GM21367 (cell line): ENCODE measurements around the gene LMO2.
"Not testable (repeated sequence)": the region's sequence is repeated elsewhere in the genome, so short reads cannot be mapped to it uniquely, and the experiment has no call there.

Experiments used
- ATAC-seq: cut with Tn5 transposase; IDR thresholded peaks from one replicate; pipeline ENCODE4 v1.9.1; 2021; ENCODE audit not compliant: unreplicated experiment

The LMO2 gene

GRCh38 chr11:33891714-33892327 is at the start of gene LMO2:
Gene LMO2, minus strand, starts transcription at chr11:33892076. Its CDS starts 22,360 bp downstream, at chr11:33869716.
- ATAC-seq: no peak

DNA sequence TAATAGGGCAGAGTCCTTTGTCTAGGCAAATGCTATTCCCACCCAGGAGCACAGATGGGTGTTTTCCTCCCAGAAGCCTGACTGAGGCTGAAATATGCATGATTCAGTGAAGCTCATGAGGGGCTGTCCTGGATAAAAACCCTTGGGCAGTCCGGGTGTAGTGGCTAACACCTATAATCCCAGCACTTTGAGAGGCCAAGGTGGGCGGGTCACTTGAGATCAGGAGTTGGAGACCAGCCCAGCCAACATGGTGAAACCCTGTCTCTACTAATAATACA is 48.6 kb upstream of the LMO2 start:
- ATAC-seq: no peak

GRCh38 chr11:33936725-33937604 is 45.1 kb upstream of the LMO2 start:
- no peak for ATAC-seq

GRCh38 chr11:33935461-33936456 is 43.9 kb upstream of the LMO2 start:
- ATAC-seq: no peak

- ATAC-seq: no peak
Observed at GRCh38 chr11:33935005-33935404, 43.1 kb upstream of the LMO2 start.

- no peak for ATAC-seq
Observed at GRCh38 chr11:33934450-33934849, 42.6 kb upstream of the LMO2 start.

DNA sequence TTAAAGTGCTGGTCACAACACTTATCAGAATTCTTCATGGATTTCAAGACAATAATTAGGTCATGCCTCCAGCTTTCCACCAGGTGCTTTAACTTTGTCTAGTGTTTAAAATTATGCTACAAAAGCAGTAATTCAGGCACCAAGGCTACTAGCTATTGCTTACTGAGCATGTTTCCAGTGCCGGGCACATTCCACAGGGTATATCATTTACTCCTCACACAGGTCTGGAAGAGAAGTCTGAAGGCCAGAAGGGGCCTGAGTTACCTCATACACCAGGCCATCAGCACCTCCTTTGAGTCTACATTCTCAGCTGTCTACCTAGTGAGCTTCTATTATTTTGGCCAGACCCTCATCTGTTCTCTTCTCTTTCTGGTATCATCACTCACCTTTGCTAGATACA is 41.7 kb upstream of the LMO2 start:
- no peak for ATAC-seq

GRCh38 chr11:33932721-33933120 is 40.8 kb upstream of the LMO2 start:
- ATAC-seq: no peak

- ATAC-seq: not testable (repeated sequence)
Observed at GRCh38 chr11:33931739-33932366, 40.0 kb upstream of the LMO2 start.

GRCh38 chr11:33931067-33931466 is 39.2 kb upstream of the LMO2 start:
- ATAC-seq: no peak

- no peak for ATAC-seq
Observed at GRCh38 chr11:33930317-33931021, 38.6 kb upstream of the LMO2 start.

DNA sequence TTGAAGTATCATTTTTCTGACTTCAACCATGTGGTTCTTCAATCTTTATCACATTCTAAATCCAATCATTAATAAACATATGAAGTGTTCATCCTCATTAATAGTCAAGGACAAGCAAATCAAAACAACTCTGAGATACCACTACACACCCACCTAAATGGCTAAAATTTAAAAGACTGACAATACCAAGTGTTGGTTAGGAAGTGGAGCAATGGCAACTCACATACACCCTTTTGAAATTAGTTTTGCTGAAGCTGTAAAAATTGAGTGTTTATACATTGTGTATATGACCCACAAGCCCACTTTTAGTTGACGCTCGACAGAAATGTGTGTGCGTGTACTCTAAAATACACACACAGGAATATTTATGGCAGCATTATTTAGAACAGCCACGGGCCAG is 36.7 kb upstream of the LMO2 start:
- ATAC-seq: no peak

GRCh38 chr11:33926671-33927552 is 35.0 kb upstream of the LMO2 start:
- ATAC-seq: no peak

DNA sequence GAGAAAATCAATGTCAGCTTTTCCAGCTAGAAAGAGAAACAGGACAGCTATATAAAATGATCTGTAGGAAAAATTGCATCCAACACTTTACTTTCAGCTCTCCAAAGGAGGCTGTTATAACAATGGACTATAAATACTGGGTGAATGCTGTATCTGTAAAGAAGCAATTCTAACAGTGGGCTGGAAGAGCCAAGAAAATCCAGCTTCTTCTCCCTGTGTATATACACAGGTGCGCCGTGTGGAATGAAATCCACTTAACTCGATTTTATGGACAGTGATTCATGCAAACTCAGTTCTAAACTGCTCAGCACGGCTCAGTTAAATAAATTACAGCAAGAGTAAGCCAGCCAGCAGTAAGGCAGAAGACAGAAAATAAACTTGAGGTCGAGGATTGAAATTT is 32.5 kb upstream of the LMO2 start:
- no peak for ATAC-seq

DNA sequence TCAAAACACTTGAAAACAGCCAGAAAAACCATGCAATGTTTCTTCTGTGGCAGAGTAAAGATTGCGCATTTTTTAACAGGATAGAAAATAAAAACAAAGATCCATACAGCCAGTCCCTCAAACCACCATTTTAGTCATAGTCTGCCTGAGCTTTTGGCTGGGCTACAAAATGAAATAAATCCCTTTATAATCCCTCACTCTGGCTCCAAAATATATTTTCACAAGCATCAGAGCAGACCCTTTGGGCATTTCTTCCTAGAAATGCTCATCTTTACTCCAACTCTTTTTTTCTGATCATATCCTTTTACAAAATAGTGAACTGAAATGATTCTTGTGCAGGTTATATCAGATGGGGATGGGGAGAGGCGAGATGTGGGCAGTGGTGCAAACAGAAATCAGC is 31.8 kb upstream of the LMO2 start:
- no peak for ATAC-seq

DNA sequence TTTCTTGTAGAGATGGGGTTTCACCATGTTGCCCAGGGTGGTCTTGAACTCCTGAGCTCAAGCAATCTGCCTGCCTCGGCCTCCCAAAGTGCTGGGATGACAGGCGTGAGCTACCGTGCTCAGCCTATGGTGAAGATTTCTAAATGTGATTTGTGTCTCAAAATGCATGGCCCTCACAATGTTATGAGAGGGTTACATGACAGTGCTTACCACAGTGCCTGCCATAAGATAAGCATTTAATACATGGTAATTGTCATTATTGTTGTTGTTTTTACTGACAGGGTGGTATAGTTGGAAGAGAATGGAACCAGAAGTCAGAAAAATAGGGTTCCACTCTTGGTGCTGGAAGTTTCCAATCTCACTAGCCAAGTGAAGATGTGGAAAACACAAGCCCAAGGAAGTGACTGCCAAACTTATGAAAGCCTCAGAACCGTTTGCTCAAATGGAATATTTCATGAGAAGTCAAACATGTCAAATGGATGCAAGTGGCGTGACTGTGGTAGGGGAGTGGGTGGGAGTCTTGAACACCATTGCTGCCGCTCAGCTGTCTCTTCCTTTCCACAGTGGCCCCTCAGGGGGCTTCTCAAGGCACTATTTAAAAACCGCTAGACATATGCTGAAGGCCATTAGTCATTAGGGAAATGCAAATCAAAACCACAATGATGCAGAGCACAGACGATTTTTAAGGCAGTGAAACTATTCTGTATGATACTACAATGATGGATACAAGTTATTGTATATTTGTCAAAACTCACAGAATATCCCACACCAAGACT is 29.1 kb upstream of the LMO2 start:
- peak; percentile 84 for ATAC-seq

DNA sequence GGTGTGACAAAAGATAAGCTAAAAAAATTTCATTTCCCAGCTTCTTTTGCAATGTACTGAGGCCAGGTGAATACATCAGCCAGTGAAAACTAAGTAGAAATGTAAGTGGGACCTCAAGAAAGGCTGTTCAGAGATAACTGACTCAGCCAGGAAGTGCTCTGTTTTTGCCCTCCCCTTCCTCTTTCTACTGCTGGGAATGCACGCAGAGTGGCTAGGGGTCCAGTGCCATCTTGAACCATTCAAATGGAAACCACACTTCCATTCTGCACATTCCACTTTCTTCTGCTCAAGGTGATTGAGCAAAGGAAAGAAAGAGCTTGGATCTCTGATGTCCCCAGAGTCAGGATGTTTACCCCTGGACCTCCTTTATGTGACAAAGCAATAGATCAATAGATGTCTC is 27.8 kb upstream of the LMO2 start:
- ATAC-seq: no peak

- ATAC-seq: not testable (repeated sequence)
Observed at GRCh38 chr11:33917402-33917801, 25.5 kb upstream of the LMO2 start.

- no peak for ATAC-seq
Observed at GRCh38 chr11:33916736-33917135, 24.9 kb upstream of the LMO2 start.
